HG03457 (cell line): ENCODE results near the gene DNAH9.
"Not testable (repeated sequence)": the region's sequence is repeated elsewhere in the genome, so short reads cannot be mapped to it uniquely, and the experiment has no call there.

Source experiments
- ATAC-seq: cut with Tn5 transposase; IDR thresholded peaks from one replicate; pipeline ENCODE4 v1.9.1; 2021; ENCODE audit warnings: moderate number of reproducible peaks; ENCODE audit not compliant: unreplicated experiment

The DNAH9 gene

DNA sequence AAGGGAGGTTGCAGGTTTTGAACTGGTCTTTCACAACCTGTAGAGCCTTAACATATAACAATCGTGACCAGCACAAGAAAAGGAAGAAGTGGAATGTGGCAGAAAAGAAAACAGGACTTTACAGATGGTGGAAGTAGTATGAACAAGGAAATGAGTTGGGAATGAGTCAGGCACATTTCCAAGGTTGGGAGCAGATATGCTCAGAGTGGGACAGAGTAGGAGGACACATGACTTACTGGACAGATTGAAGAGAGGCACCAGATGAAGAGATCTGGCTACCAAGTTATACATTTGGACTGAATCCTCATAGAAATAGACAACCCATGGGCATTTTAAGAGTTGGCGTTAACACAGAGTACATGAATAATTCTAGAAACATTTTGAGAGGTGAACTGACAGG is 303.7 kb downstream of the DNAH9 start:
- ATAC-seq: no peak

DNA sequence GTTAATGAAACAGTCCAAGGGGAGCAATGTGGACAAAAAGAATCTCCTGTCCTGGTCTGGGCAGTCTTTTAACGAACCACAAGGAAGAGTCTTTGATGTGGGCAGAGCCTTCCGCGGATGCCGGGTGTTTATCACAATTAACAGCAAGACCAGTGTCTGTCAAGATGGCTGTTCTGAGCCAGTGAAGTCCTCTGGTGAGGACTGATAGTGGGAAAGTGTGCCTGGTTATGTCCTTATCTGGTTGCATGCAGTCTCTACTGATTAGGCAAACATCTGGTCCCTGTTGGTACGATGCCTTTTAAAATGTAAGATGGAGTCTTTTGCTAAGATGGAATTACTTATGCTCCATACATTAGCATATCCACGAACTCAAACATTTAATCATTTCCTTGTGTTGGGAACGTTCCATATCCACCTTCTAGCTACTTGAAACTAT is 310.5 kb downstream of the DNAH9 start:
- ATAC-seq: no peak

DNA sequence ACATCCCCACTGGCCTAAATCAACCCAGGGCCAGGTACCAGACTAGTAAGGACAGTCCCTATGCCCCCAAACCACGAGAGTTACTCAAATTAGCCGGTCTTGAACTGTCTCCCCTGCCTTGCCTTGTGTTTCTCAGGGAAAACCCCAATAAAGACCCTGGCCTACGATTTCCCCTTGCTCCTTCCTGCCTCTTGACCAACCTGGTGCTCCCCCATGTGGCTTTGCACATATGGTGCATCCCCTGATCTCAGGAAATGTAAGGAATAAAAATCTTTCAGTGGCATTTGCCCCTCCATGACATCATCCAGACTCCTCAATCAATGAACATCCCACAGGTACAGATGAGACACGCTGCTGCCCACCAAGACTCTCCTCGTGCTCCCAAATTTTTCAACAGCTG is 311.1 kb downstream of the DNAH9 start:
- ATAC-seq: no peak

DNA sequence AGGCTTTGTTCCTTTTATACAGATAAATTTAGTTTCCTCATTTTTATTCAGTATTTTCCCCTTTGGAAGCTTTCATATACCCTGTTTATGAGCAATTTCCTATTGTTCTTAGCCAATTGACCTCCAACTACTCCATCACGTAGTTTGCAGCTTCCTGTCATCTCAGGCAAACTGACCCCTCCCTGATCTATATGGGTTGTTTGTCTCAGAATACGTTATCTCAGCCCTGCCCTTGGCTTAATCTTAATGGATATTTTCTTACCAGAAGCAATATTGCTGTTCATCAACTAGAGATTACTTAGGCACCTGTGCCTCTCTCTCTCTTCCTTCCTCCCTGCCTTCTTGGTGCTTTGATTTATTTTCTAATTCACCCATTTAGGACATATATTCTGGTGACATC is 317.8 kb downstream of the DNAH9 start:
- ATAC-seq: no peak

DNA sequence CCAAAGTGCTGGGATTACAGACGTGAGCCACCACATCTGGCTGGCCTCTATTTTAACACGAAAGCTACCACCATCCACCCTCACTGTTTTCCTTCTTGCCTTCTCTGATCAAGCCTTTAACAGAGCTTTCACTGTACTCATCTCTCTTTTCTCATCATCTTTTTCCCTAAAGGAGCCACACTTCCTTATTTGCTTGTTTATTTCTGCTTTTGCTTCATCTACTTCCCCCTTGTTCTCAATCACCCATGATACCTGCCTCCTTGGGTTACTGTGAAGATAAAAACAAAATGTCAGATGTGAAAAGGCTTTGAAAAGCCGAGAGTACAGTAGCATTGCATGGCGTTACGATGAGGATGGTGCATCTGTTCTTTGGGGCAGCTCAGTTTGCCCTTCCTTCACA is 319.1 kb downstream of the DNAH9 start:
- ATAC-seq: no peak

DNA sequence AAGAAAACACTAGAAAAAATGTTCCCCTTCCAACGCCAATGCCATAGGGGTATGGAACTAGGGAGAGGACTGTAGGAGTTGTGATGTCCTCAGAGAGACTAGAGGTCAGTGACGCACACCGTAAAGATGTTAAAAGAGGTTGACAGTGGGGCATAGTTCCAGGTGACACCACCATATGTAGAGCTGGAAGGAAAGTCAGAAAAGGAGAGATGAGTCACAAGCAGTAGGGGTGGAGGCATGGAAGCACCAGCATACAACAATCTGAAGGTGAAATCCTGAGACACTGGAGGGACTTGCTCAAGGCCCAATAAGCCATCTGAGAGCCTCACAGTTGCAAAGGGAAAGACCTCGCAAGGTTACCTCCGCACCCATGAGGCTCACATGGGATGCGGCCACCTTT is 323.0 kb downstream of the DNAH9 start:
- ATAC-seq: no peak

DNA sequence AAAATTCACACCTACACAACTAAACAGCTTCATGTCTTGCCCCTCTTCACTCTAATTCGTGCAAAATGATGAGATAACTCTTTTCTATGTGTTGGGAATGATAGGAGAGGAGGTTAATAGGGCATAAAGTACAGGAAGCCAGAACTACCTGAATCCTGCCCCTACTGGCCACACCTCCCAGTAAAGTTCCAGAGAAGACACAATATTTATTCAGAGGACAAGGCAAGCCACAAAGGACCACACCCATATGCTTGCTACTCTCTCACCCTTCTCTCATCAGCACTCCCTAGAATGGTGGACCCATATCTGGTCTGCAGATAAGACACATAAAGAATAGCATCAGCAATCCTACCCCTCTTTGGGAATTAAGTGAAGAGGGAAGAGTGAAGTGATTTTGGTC is 324.4 kb downstream of the DNAH9 start:
- ATAC-seq: no peak

DNA sequence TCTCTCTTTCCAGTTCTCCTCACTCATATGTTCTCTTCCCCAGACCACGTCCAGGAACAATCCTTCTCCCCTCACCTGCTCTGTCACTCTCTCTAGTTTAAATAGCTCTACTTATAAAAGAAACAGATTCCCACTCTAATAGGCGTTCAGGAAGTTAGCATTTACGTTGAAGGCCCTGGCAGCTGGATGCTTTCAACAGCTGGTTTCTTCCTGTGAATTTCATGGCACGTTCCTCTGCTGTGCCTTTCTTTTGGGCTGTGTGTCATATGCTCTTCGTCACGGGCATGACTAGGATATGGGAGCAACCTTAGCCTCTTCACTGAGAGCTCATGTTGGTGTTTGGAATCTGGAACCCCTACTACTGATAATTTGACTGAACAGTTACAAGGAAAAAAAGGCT is 325.8 kb downstream of the DNAH9 start:
- ATAC-seq: no peak

DNA sequence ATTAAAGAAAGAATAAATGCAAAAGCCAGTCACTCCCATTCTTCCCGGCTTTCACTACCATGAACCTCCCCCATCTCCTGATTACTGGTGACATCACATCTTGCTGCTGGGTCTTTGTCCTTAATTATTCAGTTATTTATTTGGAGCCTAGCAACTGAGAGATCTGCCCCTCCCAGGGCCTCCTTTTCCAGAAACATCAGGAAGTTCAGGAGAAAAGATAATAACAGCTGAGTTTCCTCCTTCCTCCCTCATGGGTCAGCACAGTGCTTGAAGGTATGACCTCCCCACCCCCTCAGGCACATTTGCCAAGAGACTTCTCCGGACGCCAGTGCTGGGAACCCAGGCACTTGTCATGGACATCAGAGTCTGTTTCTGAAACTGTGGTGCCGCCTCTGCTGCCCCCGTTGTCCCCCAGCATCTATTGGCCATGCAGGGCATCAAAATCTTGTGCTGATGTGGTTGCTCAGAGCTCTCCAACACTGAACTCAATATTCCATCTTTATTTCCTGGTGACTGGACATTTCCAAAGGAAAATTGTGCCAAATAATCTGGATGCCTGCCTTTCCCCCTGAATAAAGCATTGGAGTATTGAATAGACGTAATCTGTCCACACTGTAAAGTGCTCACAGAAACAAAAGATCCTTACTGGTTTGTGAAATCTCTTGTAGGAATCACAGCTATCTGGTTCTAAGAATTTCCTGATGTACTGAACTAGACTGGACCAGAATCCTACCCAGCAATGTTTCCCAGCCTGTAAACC is 327.2 kb downstream of the DNAH9 start:
- ATAC-seq: no peak

DNA sequence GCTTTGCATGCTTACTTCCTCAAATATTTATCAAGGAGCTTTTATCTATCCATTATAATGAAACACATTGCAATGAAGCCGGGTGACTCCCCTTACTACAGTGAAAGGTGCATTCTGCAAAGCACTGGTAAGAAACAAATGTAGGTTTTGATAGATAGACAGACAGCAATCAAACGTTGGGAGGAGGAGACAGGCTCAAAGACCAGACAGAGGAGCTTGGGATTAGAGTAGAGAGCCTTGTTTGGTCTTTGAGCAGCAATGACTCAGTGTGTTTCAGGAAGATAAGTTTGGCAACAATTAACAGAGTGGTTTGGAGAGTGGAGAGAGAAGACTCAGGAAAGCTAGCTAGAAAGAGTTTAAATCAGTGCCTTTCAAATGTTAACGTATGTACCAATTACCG is 330.2 kb downstream of the DNAH9 start:
- no peak for ATAC-seq

DNA sequence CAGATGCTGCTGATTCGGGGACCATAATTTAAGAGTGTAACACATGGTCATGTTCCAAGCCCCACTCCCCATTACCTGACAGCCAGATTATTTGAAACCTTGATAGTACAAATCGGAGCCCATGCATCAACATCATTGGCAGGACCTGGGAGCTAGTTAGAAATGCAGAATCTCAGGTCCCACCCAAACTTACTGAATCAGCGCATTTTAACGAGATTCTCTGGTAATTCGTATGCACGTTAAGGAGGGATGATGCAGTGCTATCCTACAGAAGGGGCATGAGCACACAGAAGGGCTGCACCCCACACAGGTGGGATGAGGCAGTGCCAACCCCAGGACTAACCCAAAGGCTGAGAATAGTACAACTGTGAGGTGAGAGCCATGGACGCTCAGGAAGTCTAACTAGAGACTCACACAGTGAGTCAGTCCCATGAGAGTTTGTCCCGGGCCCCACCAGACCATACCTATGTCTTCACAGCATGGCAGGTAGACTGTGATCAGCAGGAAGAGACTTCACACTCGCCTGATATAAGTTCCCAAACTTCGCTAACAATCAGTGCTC is 334.1 kb downstream of the DNAH9 start:
- ATAC-seq: no peak

DNA sequence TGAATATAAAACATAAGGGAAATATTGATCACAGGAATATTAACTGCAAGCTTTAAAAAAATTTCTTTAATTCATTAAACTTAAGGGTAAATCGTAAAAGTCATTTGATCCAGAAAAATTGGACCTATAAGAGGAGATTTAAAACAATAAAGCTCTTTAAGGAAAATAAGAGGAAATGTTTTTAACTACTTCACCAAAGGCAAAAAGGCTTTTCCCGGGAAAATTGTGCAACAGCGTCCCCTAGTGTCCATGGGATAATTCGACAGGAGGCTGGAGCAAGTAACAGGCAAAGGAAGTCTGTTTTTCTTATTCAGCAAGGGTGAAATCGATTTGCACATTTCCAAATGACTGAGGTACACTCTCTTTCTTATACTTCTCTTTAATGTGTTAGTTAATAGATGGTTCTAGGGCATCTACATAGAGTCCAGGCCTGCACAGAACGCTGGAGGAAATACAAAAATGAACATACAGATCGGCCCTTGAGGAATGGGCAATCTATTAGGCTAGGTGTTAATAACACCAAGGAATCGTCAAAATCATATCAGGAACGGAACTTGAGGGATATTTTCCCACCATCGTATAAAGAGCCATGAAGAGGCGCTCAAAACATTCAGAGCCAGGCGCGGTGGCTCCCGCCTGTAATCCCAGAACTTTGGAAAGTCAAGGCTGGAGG is 337.6 kb downstream of the DNAH9 start:
- no peak for ATAC-seq

DNA sequence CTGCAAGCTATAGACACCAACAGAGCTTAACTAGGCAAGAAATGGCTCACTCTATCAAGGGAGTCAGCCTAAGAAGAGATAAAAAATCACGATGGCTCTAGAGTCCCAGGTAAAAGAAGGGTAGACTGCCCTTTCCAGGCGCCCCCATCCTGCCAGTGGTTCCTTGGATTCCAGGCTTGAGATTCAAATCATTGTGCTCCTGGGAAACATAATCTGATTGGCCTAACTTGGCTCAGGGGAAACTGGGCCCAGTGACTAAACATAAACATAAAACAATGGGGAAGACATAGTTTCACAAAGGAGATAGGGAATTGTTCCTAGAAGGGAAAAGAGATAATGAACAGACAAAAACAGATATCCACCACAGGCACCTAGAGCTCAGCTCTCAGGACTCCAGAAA is 342.6 kb downstream of the DNAH9 start:
- no peak for ATAC-seq

DNA sequence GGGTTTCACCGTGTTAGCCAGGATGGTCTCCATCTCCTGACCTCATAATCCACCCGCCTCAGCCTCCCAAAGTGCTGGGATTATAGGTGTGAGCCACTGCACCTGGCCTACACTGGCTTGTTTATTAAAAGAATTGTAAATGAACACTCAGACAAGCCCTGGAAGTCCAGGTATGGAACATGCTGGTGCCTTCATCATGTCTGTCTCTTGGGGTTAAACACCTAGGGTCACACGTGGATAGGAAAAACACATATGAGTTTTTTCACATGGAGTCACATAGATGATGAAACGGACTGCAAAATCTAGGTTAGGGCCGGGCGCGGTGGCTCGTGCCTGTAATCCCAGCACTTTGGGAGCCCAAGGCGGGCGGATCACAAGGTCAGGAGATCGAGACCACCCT is 344.8 kb downstream of the DNAH9 start:
- not testable (repeated sequence) for ATAC-seq

DNA sequence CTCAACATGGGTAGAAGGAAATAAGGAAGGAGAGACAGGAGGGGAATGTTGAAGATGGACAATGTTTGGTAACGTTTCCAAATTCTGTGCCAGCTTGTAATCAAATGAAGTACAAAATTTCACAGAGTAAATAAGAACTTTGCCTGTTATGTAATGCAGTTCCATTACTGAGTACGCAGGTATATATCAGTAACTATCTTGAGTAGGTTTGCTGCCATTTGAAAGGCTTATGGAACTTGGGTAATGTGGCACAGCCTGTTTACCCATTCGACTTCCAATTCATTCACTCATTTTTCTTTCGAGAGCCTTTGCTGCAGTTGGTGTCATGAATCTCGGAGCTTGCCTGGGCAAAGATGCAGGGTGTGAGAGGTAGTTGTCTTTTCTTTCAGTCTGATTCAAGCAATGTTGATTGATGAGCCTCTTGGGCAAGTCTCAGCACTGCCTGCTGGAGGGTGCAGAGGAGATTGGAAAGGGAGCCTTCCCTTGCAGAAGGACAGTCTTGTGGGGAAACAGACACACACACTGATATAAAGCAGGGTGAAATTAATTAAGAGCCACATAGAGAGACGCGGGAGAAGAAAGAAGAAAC is 345.6 kb downstream of the DNAH9 start:
- no peak for ATAC-seq

DNA sequence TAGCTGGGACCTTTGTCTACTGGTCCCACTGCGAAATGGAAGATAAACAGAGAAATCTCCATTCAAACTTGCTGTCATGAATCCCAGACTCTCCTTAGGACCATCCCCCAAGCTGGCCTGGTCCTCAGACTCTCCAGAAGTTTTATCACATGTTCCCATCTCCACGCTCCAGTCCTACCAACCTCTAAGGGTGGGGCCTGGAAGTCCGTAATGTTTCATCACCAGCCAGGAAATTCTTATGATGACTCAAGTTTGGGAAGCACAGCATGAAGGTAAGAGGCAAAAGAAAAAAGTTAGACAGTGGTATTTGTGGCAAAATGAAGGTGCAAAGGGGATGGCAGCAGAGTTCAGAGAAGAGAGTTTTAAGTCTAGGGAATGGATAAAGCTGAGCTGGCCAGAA is 346.3 kb downstream of the DNAH9 start:
- ATAC-seq: no peak

DNA sequence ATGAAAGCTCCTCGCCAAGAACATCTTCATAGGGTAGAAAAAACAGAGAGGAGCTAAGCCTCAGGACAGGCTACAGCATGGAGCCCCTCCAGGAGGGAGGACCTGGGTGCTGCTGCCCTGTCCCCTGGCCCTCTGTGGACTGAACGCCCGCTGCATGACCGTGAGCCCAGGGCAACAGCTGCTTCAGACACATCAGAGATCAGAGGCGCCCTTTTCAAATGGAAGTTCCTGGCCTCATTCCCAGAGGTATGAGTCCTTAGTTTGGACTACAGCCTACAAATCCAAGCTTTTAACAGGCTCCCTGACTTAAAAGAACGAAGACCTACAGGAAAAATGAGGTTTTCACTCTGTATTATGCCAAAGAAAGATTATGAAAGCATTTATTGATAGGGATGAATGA is 350.5 kb downstream of the DNAH9 start:
- ATAC-seq: no peak

DNA sequence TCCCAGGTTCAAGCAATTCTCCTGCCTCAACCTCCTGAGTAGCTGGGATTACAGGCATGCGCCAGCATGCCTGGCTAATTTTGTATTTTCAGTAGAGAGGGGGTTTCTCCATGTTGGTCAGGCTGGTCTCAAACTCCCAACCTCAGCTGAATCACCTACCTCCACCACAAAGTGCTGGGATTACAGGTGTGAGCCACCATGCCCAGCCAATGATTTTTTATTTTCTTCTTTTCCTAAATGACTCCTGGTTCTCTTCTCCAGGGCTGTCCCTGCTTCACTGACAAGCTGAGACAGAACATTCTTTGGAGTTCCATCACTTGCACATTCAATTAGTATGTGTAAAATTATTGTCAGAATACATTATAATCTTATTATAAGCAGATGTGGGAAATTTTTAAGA is 351.3 kb downstream of the DNAH9 start:
- not testable (repeated sequence) for ATAC-seq

DNA sequence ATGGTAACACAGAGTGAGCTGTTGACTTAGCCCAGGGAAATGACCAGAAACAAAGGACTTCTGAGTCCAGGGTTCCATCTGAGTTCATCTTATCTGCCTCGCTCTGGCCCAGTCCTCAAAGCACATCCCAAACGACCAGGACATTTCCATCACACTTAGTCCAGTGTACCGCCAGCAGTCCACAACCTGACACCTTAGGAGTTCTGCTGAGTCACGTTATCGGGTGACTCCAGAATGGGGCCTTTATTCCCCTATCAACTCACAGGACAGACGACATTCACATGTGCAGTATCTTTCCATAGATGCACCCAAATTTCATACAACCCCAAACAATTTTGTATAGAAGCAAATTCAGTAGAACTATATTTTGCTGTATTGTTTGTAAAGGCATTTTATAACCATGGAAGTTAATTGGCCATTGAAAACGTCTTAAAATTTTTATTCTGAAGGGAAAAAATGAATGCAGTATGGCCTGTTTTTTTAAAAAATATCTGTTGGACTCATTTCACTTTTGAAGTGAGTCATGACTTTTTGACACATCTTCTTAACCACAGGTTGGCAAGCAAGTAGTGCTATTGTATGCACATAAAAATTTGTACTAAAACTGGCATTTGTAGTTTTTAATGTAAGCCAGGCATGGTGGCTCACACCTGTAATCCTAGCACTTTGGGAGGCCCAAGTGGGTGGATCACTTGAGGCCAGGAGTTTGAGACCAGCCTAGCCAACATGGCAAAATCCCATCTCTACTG is 352.7 kb downstream of the DNAH9 start:
- no peak for ATAC-seq

DNA sequence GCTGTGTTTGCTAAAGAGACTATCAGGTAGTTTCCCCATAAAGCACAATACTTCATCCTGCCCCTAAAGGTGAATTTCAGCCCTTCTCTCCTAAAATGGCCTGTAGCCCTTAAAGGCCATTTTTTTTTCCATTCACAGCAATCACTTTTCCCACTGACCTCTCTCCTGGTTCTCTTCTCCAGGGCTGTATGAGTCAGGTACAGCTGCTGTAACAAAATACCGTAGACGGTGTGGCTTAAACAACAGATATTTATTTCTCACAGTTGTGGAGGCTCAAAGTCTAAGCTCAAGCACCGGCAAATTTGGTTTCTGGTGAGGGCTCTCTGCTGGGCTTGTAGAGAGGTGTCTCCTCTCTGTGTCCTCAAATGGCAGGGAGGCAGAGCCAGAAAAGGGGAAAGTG is 354.3 kb downstream of the DNAH9 start:
- ATAC-seq: no peak

DNA sequence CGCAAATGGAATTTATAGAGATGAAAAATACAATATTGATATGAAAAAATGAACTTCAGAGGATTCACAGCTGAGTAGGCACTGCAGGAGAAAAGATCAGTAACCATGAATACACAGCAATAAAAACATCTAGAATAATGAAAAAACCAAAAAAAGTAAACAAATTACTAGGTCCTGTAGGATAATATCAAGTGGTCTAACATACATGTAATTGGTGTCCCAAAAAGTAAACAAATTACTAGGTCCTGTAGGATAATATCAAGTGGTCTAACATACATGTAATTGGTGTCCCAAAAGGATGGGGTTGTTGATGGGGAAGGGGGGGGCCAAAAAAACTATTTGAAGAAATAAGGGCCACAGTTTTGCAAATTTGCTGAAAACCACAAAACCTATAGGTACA is 355.7 kb downstream of the DNAH9 start:
- no peak for ATAC-seq
